LNCAP (cell line): ENCODE data around the gene CAPN5.

Source experiments
- TF ChIP-seq, protein P1 (sequence below): fragments of 450-650 bp; IDR thresholded peaks from 2 replicates; pipeline ENCODE4 v1.5.1; 2017; ENCODE audit warnings: mild to moderate bottlenecking

CAPN5 gene

DNA sequence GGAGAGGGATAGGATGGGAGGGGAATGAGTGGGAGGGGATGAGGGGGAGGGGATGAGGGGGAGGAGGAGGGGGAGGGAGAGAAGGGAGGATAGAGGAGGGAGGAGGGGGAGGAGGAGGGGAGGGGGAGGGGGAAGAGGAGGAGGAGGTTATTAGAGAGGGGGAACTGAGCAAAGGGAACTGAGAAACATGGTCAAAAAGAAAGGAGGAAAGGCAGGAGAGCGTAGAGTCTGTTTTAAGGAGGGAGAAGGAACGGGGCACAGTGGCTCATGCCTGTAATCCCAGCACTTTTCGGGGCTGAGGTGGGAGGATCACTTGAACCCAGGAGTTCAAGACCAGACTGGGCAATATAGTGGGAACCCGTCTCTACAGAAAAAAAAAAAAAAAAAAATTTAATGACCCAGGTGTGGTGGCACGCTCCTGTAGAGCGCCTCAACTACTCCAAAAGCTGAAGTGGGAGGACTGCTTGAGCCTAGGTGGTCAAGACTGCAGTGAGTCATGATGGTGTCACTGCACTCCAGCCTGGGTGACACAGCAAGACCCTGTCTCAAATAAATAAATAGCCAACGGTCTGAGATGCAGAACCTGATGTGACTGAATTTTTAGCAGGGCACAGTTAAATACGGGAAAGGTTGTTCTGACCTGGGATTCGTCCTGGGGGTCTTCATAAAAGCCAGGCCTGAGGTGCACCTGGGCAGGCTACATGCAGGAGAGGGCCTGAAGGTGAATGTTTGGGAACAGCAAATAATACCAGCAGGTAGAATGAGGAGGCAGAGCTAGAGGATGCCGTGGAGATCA, 28.5 kb upstream of the CAPN5 start:
- TF ChIP-seq, protein P1, sequence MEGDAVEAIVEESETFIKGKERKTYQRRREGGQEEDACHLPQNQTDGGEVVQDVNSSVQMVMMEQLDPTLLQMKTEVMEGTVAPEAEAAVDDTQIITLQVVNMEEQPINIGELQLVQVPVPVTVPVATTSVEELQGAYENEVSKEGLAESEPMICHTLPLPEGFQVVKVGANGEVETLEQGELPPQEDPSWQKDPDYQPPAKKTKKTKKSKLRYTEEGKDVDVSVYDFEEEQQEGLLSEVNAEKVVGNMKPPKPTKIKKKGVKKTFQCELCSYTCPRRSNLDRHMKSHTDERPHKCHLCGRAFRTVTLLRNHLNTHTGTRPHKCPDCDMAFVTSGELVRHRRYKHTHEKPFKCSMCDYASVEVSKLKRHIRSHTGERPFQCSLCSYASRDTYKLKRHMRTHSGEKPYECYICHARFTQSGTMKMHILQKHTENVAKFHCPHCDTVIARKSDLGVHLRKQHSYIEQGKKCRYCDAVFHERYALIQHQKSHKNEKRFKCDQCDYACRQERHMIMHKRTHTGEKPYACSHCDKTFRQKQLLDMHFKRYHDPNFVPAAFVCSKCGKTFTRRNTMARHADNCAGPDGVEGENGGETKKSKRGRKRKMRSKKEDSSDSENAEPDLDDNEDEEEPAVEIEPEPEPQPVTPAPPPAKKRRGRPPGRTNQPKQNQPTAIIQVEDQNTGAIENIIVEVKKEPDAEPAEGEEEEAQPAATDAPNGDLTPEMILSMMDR, result no peak

DNA sequence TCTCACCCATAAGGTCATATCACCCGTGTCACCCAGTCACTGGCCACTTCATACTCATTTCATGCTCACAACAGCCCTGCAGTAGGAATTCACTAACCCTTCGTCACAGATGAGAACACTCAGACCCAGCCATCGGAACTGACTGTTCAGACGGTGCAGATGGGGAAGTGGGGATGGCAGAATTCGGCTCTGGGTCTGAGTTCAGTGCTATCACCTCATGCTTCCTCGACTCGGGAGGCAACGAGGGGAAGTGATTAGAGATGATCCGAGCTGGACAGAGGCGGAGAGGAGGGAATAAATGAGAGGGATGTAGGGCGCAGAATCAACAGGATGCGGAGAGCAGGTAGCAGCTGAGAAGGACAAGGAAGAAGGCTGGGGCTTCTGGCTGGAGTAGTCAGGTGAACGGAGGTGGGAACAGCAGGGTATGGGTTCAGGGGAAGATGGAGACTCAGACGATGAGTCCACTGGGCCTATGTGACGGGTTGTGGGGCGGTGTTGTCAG, 27.9 kb upstream of the CAPN5 start:
- TF ChIP-seq, protein P1, result no peak

DNA sequence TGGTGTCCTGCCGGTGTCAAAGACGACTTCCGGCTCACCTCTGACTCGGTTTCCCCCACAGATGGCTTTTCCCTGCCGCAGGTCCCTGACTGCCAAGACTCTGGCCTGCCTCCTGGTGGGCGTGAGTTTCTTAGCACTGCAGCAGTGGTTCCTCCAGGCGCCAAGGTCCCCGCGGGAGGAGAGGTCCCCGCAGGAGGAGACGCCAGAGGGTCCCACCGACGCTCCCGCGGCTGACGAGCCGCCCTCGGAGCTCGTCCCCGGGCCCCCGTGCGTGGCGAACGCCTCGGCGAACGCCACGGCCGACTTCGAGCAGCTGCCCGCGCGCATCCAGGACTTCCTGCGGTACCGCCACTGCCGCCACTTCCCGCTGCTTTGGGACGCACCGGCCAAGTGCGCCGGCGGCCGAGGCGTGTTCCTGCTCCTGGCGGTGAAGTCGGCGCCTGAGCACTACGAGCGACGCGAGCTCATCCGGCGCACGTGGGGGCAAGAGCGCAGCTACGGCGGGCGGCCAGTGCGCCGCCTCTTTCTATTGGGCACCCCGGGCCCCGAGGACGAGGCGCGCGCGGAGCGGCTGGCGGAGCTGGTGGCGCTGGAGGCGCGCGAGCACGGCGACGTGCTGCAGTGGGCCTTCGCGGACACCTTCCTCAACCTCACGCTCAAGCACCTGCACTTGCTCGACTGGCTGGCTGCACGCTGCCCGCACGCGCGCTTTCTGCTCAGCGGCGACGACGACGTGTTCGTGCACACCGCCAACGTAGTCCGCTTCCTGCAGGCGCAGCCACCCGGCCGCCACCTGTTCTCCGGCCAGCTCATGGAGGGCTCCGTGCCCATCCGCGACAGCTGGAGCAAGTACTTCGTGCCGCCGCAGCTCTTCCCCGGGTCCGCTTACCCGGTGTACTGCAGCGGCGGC, 27.0 kb upstream of the CAPN5 start:
- TF ChIP-seq, protein P1, result peak; percentile 22; the same call in 1 of the 2 replicates

DNA sequence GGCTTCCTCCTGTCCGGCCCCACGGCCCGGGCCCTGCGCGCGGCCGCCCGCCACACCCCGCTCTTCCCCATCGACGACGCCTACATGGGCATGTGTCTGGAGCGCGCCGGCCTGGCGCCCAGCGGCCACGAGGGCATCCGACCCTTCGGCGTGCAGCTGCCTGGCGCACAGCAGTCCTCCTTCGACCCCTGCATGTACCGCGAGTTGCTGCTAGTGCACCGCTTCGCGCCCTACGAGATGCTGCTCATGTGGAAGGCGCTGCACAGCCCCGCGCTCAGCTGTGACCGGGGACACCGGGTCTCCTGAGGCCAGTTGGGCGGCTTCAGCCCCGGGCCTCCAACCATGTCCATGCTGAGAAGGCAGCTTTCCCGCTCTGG, 26.4 kb upstream of the CAPN5 start:
- TF ChIP-seq, protein P1, result no peak

DNA sequence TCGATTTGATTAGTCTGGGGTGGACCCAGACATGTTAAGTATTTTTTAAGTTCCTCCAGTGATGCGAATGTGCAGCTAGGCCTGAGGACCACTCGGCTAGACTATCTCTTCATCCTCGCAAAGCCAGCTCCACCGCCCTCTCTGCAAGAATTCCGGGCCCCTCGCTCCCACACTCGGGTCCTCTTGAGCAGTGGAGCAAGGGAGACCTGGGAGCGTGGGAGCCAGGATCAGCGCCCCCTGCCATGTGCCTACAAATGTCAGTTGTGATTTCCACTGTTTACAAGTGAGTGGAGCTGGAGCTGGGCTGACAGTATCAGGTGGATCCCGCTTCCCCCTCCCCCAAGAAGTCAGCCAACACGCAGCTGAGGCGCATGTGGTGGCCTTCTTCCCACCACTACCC, 25.9 kb upstream of the CAPN5 start:
- TF ChIP-seq, protein P1, result no peak

DNA sequence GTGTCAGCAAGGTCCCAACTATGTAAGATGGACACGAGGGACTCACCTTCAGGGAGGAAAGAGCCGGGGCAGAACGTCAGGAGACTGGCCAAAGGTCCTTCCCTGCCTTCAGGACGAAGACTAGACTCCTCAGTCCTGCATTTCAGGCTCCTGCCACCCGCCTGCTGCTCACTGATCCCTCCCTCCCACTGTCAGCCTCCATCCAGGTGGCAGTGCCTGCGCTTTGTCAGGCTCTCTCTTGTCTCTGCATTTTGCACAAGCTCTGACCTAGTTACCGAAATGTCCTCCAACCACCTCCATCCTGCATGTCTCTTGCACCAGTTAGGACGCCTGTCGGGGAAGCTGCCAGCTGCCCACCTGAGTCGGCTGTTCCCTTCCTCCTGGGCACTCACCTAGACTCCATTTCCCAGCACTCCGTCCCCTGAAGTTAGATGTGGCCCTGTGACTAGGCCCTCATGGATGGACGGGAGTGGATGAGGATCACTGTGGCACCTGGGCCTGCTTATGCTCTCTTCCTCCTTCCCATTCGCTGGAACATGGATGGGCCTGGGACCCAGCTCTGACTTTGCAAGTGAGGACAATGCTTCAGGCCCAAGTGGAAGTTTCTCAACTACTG, 24.6 kb upstream of the CAPN5 start:
- TF ChIP-seq, protein P1, result no peak

DNA sequence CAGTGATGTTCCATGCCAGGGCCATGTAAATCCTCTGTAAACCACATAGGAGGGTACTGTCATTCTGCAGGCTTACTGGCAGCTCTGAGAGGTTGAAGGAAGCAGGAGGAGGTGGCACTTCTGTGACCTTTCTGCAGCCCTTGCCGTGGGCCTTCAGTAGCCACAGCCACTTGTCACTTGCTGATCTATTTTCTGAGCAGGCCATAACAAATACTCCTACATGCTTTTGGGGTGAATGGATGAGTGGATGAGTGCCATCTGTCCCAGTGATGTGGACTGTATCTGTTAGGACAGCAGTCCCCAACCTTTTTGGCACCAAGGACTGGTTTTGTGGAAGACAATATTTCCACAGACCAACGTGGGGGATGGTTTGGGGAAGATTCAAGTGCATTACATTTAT, 22.4 kb upstream of the CAPN5 start:
- TF ChIP-seq, protein P1, result no peak
